ENCODE results near the gene SLCO3A1. TPM values are rescaled to one million over a fixed set of nuclear protein-coding genes. Genes with fewer than 3 reads are reported as not detected.

Gene SLCO3A1
- total RNA-seq, 2 experiments from 2014 or later = 4.2 to 4.8 TPM

DNA sequence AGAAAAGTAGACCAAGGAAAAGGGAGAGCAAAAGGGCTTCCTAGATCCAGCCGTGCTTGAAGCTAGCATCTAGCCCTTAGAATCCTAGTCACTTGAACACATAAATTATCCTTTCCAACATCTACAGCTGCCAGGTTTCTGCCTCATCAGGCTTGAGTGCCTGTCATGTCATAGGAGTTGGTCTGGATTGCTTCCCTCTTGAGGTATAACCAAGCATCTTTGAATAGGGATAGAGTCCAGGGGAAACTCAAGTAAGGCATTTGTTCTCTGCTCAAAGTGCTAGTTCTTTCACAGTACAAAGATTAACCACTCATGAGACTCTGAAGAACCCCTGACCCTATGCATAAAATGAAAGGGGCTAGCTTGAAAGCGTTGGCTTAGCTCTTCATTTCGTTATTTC lies 72.3 kb downstream of the SLCO3A1 start:
- no peaks in the 10 kb centered on the region for H3K36me3 Mint-ChIP-seq (ENCODE audit: low read depth)
- H3K4me1 Mint-ChIP-seq (ENCODE audit: low read depth) = peaks cover 11% of the 10 kb centered on the region
- intact Hi-C loops (cut with micrococcal nuclease) = no loop called here
- ATAC-seq = no peak
- no peak for DNase-seq
- H3K4me3 Mint-ChIP-seq = no peak overlapping the region
- ChIA-PET CTCF (no interaction called here), POLR2A (no interaction called here)
- no peaks in the 10 kb centered on the region for H3K27me3 Mint-ChIP-seq
- TF ChIP-seq, protein P1, sequence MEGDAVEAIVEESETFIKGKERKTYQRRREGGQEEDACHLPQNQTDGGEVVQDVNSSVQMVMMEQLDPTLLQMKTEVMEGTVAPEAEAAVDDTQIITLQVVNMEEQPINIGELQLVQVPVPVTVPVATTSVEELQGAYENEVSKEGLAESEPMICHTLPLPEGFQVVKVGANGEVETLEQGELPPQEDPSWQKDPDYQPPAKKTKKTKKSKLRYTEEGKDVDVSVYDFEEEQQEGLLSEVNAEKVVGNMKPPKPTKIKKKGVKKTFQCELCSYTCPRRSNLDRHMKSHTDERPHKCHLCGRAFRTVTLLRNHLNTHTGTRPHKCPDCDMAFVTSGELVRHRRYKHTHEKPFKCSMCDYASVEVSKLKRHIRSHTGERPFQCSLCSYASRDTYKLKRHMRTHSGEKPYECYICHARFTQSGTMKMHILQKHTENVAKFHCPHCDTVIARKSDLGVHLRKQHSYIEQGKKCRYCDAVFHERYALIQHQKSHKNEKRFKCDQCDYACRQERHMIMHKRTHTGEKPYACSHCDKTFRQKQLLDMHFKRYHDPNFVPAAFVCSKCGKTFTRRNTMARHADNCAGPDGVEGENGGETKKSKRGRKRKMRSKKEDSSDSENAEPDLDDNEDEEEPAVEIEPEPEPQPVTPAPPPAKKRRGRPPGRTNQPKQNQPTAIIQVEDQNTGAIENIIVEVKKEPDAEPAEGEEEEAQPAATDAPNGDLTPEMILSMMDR (IDR thresholded peaks at IDR 0.05) = no peak
- H3K9me3 Mint-ChIP-seq = no peaks in the 10 kb centered on the region
- H3K27ac Mint-ChIP-seq = no peak overlapping the region

DNA sequence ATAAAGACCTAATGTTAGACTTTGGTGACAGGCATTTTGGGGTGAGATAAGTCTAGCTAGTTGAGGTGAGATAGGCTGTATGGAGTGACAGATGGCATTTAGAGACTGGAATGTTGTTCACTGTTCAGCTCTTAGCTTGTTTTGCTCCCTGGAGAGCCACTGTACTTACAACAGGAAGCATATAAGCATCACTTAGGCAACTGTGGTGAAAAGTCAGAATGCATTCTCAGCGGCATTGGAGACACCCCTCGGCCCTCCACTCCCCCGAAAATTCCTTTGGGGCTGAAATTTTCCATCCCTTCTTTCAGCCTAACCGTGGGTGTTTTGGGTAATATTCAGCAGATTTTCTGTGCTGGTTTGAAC lies 73.4 kb downstream of the SLCO3A1 start:
- ChIA-PET POLR2A (no interaction called here), CTCF (no interaction called here)
- DNase-seq (no peak), ATAC-seq (no peak)
- Mint-ChIP-seq H3K27ac (no peak overlapping the region), H3K9me3 (no peaks in the 10 kb centered on the region), H3K27me3 (no peaks in the 10 kb centered on the region), H3K4me3 (no peak overlapping the region), H3K36me3 (ENCODE audit: low read depth) (no peaks in the 10 kb centered on the region), H3K4me1 (ENCODE audit: low read depth) (peaks cover 4% of the 10 kb centered on the region)
- TF ChIP-seq, protein P1 (IDR thresholded peaks at IDR 0.05) = no peak
- intact Hi-C loops (cut with micrococcal nuclease) = no loop called here

DNA sequence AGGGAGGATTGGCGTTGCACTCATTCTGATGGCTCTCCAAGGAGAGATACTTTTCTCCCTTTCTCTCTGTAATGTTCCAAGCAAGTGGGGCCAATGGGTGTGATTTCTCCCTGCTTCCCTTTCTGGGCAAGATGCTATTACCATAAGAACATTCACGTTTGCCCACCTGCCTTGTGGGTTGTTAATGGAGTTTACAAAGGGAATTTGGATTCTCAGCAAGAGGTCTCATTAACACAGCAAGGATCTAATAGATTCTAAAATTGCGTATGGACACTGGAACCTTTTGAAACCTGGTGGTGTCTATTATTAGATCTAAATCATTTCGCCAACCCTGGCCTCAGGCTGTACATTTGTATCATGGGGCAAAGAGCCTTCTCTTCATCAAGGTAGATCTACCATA lies 74.1 kb downstream of the SLCO3A1 start:
- POLR2A ChIA-PET = no interaction called here

DNA sequence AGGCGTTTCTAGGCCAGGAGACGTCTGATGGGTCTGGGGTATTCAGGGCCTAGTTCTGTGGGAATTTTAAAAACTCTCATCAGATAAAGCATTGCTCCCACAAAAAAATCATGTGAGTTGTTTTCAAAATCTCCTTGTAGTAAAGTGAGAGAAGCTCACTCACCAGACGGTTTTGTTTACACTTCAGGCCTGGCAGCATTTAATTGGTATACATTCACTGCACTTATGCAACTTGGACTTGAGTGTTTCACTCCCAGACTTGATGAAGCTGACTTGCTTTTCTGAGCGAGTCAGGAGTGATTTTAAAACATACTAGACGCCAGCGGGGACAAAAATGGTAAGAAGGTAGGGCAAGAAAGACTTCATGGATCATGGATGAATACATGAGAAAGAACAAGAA lies 75.2 kb downstream of the SLCO3A1 start:
- ChIA-PET POLR2A (no interaction called here), CTCF (interaction anchor here (0.8 to 1.1 kb wide), 2 partner anchors 20 to 75 kb away, joined by 3 read pairs; partner anchors contain the start of gene SLCO3A1)
- ATAC-seq (no peak), DNase-seq (no peak)
- no peak overlapping the region for H3K27ac Mint-ChIP-seq
- no peaks in the 10 kb centered on the region for H3K27me3 Mint-ChIP-seq
- intact Hi-C loops (cut with micrococcal nuclease) = no loop called here
- TF ChIP-seq, protein P1 (IDR thresholded peaks at IDR 0.05) = no peak
- H3K9me3 Mint-ChIP-seq = no peaks in the 10 kb centered on the region
- no peak overlapping the region for H3K4me3 Mint-ChIP-seq
- peaks cover 4% of the 10 kb centered on the region for H3K4me1 Mint-ChIP-seq (ENCODE audit: low read depth)
- H3K36me3 Mint-ChIP-seq (ENCODE audit: low read depth) = no peaks in the 10 kb centered on the region

More for the DNA sequence above, 74.1 kb downstream of the SLCO3A1 start:
- no peaks in the 10 kb centered on the region for H3K36me3 Mint-ChIP-seq (ENCODE audit: low read depth)
- no peak overlapping the region for H3K4me3 Mint-ChIP-seq
- no peak for DNase-seq
- no peak for ATAC-seq
- H3K4me1 Mint-ChIP-seq (ENCODE audit: low read depth) = peaks cover 4% of the 10 kb centered on the region
- intact Hi-C loops (cut with micrococcal nuclease) = no loop called here
- CTCF ChIA-PET = interaction anchor here (0.8 to 1.1 kb wide), 2 partner anchors 19 to 74 kb away, joined by 3 read pairs; partner anchors contain the start of gene SLCO3A1
- TF ChIP-seq, protein P1 (IDR thresholded peaks at IDR 0.05) = no peak
- no peaks in the 10 kb centered on the region for H3K27me3 Mint-ChIP-seq
- H3K9me3 Mint-ChIP-seq = no peaks in the 10 kb centered on the region
- H3K27ac Mint-ChIP-seq = no peak overlapping the region

DNA sequence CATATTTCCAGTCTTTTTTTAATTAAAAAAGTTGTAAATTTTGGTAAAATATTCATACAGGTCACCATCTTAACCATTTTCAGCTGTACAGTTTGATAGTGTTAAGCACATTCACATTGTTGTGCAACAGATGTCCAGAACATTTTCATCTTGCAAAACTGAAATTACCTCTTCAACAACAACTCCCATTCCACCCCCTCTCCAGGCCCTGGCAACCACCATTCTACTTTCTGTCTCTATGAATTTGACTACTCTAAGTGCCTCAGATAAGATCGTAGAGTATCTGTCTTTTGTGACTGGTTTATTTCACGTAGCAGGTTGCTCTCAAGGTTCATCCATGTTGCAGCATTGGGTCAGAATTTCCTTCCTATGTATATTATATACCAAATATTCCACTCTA lies 76.0 kb downstream of the SLCO3A1 start:
- ChIA-PET CTCF (no interaction called here), POLR2A (no interaction called here)
- DNase-seq (no peak), ATAC-seq (no peak)
- no peaks in the 10 kb centered on the region for H3K27me3 Mint-ChIP-seq
- no peak overlapping the region for H3K27ac Mint-ChIP-seq
- H3K36me3 Mint-ChIP-seq (ENCODE audit: low read depth) = no peaks in the 10 kb centered on the region
- intact Hi-C loops (cut with micrococcal nuclease) = no loop called here
- TF ChIP-seq, protein P1 (IDR thresholded peaks at IDR 0.05) = no peak
- no peak overlapping the region for H3K4me3 Mint-ChIP-seq
- H3K9me3 Mint-ChIP-seq = no peaks in the 10 kb centered on the region
- H3K4me1 Mint-ChIP-seq (ENCODE audit: low read depth) = peaks cover 6% of the 10 kb centered on the region

All from activated CD8-positive, alpha-beta T cell treated with anti-CD3 and anti-CD28 coated beads for 36 hours (primary cell).